GM18517 (cell line): Measurements from ENCODE around the gene PAWR.
"Not testable (repeated sequence)": the region's sequence is repeated elsewhere in the genome, so short reads cannot be mapped to it uniquely, and the experiment has no call there.

Source experiments
- ATAC-seq: cut with Tn5 transposase; IDR thresholded peaks from one replicate; pipeline ENCODE4 v1.9.1; 2021; ENCODE audit warnings: mild to moderate bottlenecking, moderate library complexity; ENCODE audit not compliant: unreplicated experiment

The PAWR gene

GRCh38 chr12:79650440-79650839 is 40.3 kb downstream of the PAWR start:
- ATAC-seq: no peak

GRCh38 chr12:79648881-79649280 is 41.9 kb downstream of the PAWR start:
- ATAC-seq: no peak

- ATAC-seq: not testable (repeated sequence)
Observed at GRCh38 chr12:79646843-79647242, 43.9 kb downstream of the PAWR start.

GRCh38 chr12:79645235-79645630 is 45.5 kb downstream of the PAWR start:
- peak; percentile 99 for ATAC-seq

GRCh38 chr12:79644274-79645234 is 46.2 kb downstream of the PAWR start:
- peak; percentile 8 for ATAC-seq

GRCh38 chr12:79643821-79644220 is 46.9 kb downstream of the PAWR start:
- ATAC-seq: no peak

- no peak for ATAC-seq
Observed at GRCh38 chr12:79638490-79638889, 52.3 kb downstream of the PAWR start.

GRCh38 chr12:79637093-79637492 is 53.7 kb downstream of the PAWR start:
- no peak for ATAC-seq

GRCh38 chr12:79635676-79636075 is 55.1 kb downstream of the PAWR start:
- no peak for ATAC-seq

GRCh38 chr12:79634957-79635471 is 55.8 kb downstream of the PAWR start:
- no peak for ATAC-seq

GRCh38 chr12:79629561-79629960 is 61.2 kb downstream of the PAWR start:
- no peak for ATAC-seq

- ATAC-seq: not testable (repeated sequence)
Observed at GRCh38 chr12:79626735-79627134, 64.0 kb downstream of the PAWR start.

- ATAC-seq: no peak
Observed at GRCh38 chr12:79624378-79624777, 66.4 kb downstream of the PAWR start.

GRCh38 chr12:79619872-79620562 is 70.7 kb downstream of the PAWR start:
- no peak for ATAC-seq

- ATAC-seq: no peak
Observed at GRCh38 chr12:79618848-79619404, 71.8 kb downstream of the PAWR start.

GRCh38 chr12:79617696-79618095 is 73.1 kb downstream of the PAWR start:
- no peak for ATAC-seq

- peak; percentile 61 for ATAC-seq
Observed at GRCh38 chr12:79615596-79616560, 74.9 kb downstream of the PAWR start.

- ATAC-seq: no peak
Observed at GRCh38 chr12:79614730-79615129, 76.0 kb downstream of the PAWR start.

- ATAC-seq: no peak
Observed at GRCh38 chr12:79601908-79602307, 88.9 kb downstream of the PAWR start.

- no peak for ATAC-seq
Observed at GRCh38 chr12:79597910-79598309, 92.9 kb downstream of the PAWR start.
